Measurements from ENCODE around the gene MIOS. TPM values are rescaled to one million over a fixed set of nuclear protein-coding genes. Genes with fewer than 3 reads are reported as not detected.
"Not testable (repeated sequence)": the region's sequence is repeated elsewhere in the genome, so short reads cannot be mapped to it uniquely, and the experiment has no call there.

The MIOS gene
- total RNA-seq, 1 donor from 2014 or later = 15.1 TPM

GRCh38 chr7:7651479-7651878, 84.8 kb downstream of the MIOS start:
- Mint-ChIP-seq H3K4me1 (ENCODE audit: low read depth) (no peaks in the 10 kb centered on the region), H3K4me3 (ENCODE audit: unreplicated experiment) (no peak overlapping the region), H3K9me3 (ENCODE audit: low read depth) (no peaks in the 10 kb centered on the region), H3K36me3 (ENCODE audit: low read depth) (no peaks in the 10 kb centered on the region), H3K27me3 (ENCODE audit: low read depth) (no peaks in the 10 kb centered on the region), H3K27ac (ENCODE audit: unreplicated experiment) (no peak overlapping the region)
- DNase-seq (ENCODE audit: low spot score) = no peak
- TF ChIP-seq CTCF (IDR thresholded peaks at IDR 0.05) = no peak

- DNase-seq (ENCODE audit: low spot score) = no peak
- Mint-ChIP-seq H3K4me1 (ENCODE audit: low read depth) (no peaks in the 10 kb centered on the region), H3K36me3 (ENCODE audit: low read depth) (peaks cover 6% of the 10 kb centered on the region), H3K27ac (ENCODE audit: unreplicated experiment) (no peak overlapping the region), H3K27me3 (ENCODE audit: low read depth) (no peaks in the 10 kb centered on the region), H3K4me3 (ENCODE audit: unreplicated experiment) (no peak overlapping the region), H3K9me3 (ENCODE audit: low read depth) (peaks cover 8% of the 10 kb centered on the region)
- no peak for TF ChIP-seq CTCF (IDR thresholded peaks at IDR 0.05)
These were observed 86.3 kb downstream of the MIOS start for GRCh38 chr7:7652798-7653540.

GRCh38 chr7:7653593-7654187, 87.0 kb downstream of the MIOS start:
- Mint-ChIP-seq H3K27ac (ENCODE audit: unreplicated experiment) (no peak overlapping the region), H3K4me3 (ENCODE audit: unreplicated experiment) (no peak overlapping the region), H3K36me3 (ENCODE audit: low read depth) (peaks cover 8% of the 10 kb centered on the region), H3K27me3 (ENCODE audit: low read depth) (no peaks in the 10 kb centered on the region), H3K9me3 (ENCODE audit: low read depth) (peaks cover 9% of the 10 kb centered on the region), H3K4me1 (ENCODE audit: low read depth) (no peaks in the 10 kb centered on the region)
- TF ChIP-seq CTCF (IDR thresholded peaks at IDR 0.05) = peak; percentile 69
- no peak for DNase-seq (ENCODE audit: low spot score)

- H3K27ac Mint-ChIP-seq (ENCODE audit: unreplicated experiment) = no peak overlapping the region
- TF ChIP-seq CTCF (IDR thresholded peaks at IDR 0.05) = no peak
- no peaks in the 10 kb centered on the region for H3K4me1 Mint-ChIP-seq (ENCODE audit: low read depth)
These were observed 88.5 kb downstream of the MIOS start for GRCh38 chr7:7654964-7655715.

GRCh38 chr7:7656459-7656858, 89.8 kb downstream of the MIOS start:
- not testable (repeated sequence) for H3K4me1 Mint-ChIP-seq (ENCODE audit: low read depth); H3K27me3 Mint-ChIP-seq (ENCODE audit: low read depth); H3K27ac Mint-ChIP-seq (ENCODE audit: unreplicated experiment); DNase-seq (ENCODE audit: low spot score); H3K4me3 Mint-ChIP-seq (ENCODE audit: unreplicated experiment)
- peaks cover 14% of the 10 kb centered on the region for H3K36me3 Mint-ChIP-seq (ENCODE audit: low read depth)
- H3K9me3 Mint-ChIP-seq (ENCODE audit: low read depth) = peaks cover 24% of the 10 kb centered on the region

More at GRCh38 chr7:7654964-7655715, 88.5 kb downstream of the MIOS start:
- H3K4me3 Mint-ChIP-seq (ENCODE audit: unreplicated experiment) = no peak overlapping the region
- H3K9me3 Mint-ChIP-seq (ENCODE audit: low read depth) = peaks cover 23% of the 10 kb centered on the region
- no peaks in the 10 kb centered on the region for H3K27me3 Mint-ChIP-seq (ENCODE audit: low read depth)
- DNase-seq (ENCODE audit: low spot score) = no peak
- H3K36me3 Mint-ChIP-seq (ENCODE audit: low read depth) = peaks cover 14% of the 10 kb centered on the region

Other genes starting within 250 kb of the MIOS start
- 0.21 to 0.31 TPM (median 0.25 TPM) in 3 replicates for gene COL28A1, start 31.0 kb upstream of the MIOS start, total RNA-seq
- 5.5 to 7.8 TPM (median 6.4 TPM) in 3 replicates for gene UMAD1, start 73.9 kb downstream of the MIOS start, total RNA-seq
- 8.3 to 17.2 TPM (median 13.5 TPM) in 3 replicates for gene RPA3, start 151.7 kb downstream of the MIOS start, total RNA-seq